H1 (cell line): Measurements from ENCODE around the gene GHRHR. TPM values are rescaled to one million over a fixed set of nuclear protein-coding genes. Genes with fewer than 3 reads are reported as not detected.

ENCODE experiments used
- CTCF ChIA-PET: fragments of 300-600 bp; sonication (Branson Sonifier 250); formaldehyde crosslinking; loops from one replicate; lab custom pipeline; 2021; ENCODE audit not compliant: partially characterized antibody; lab: Charles Lee
- POLR2A ChIA-PET: fragments of 300-600 bp; sonication (Branson Sonifier 250); formaldehyde crosslinking; loops from one replicate; lab custom pipeline; 2021; ENCODE audit warnings: inconsistent platforms; ENCODE audit not compliant: partially characterized antibody; lab: Charles Lee
- DNase-seq, 2 experiments: peaks; one replicate each; pipeline versions ENCODE4 v3.0.0 to v3.0.0-alpha.2; 2010 to 2022; ENCODE audit warnings: low spot score in 2 of 2, low read depth in 1 of 2, mixed read lengths in 1 of 2
- FAIRE-seq: peaks from 2 replicates; lab custom pipeline; 2011; peaks lifted over from hg19 to GRCh38; lab: Jason Lieb, UNC
- H2AFZ ChIP-seq: 2 replicates; pipeline ENCODE4 v1.8.1; 2012; ENCODE audit warnings: low read length, inconsistent platforms
- H2AK5ac ChIP-seq: 2 replicates; pipeline ENCODE4 v1.6.1; 2013; ENCODE audit warnings: low read depth, low read length
- H2BK120ac ChIP-seq: replicated peaks from 2 replicates; pipeline ENCODE3; 2013; ENCODE audit warnings: low read depth, low read length, inconsistent platforms
- H2BK12ac ChIP-seq: 2 replicates; pipeline ENCODE4 v1.6.1; 2013; ENCODE audit warnings: low read depth, low read length
- H2BK15ac ChIP-seq: 2 replicates; pipeline ENCODE4 v1.6.1; 2013; ENCODE audit warnings: low read length
- H2BK20ac ChIP-seq: 2 replicates; pipeline ENCODE4 v1.6.1; 2013; ENCODE audit warnings: low read length
- H2BK5ac ChIP-seq: 2 replicates; pipeline ENCODE4 v1.6.1; 2013; ENCODE audit warnings: low read depth, low read length
- H3K14ac ChIP-seq: 2 replicates; pipeline ENCODE4 v1.6.1; 2013; ENCODE audit warnings: inconsistent platforms; ENCODE audit not compliant: insufficient read length
- H3K18ac ChIP-seq: 2 replicates; pipeline ENCODE4 v1.6.1; 2013; ENCODE audit warnings: low read length; ENCODE audit errors: extremely low read depth
- H3K23ac ChIP-seq: 2 replicates; pipeline ENCODE4 v1.6.1; 2013; ENCODE audit warnings: inconsistent platforms; ENCODE audit not compliant: insufficient read length
- H3K23me2 ChIP-seq: 2 replicates; pipeline ENCODE4 v1.6.1; 2013; ENCODE audit warnings: low read depth, low read length
- H3K27ac ChIP-seq: 2 replicates; pipeline ENCODE4 v1.6.1; 2011; ENCODE audit warnings: low read depth, low read length, inconsistent platforms
- H3K27me3 ChIP-seq, 4 experiments: replicated peaks in 1 of 4; 1 replicate in 1 of 4; 2 replicates in 3 of 4; pipeline versions ENCODE4 v1.6.1 to v1.8.1; 2011 to 2013; ENCODE audit warnings: low read length in 3 of 4, mild to moderate bottlenecking in 3 of 4, inconsistent platforms in 2 of 4, mixed read lengths in 2 of 4, moderate library complexity in 1 of 4; ENCODE audit not compliant: control insufficient read depth in 3 of 4, insufficient read depth in 3 of 4; ENCODE audit errors: extremely low read depth in 1 of 4
- H3K36me3 ChIP-seq, 4 experiments: 2 replicates each; pipeline versions ENCODE4 v1.6.1 to v1.8.1; 2011 to 2013; ENCODE audit warnings: mild to moderate bottlenecking in 4 of 4, low read length in 3 of 4, moderate library complexity in 2 of 4, control low read depth in 1 of 4, inconsistent platforms in 1 of 4; ENCODE audit not compliant: insufficient read depth in 4 of 4, control insufficient read depth in 2 of 4
- H3K4ac ChIP-seq: replicated peaks from 2 replicates; pipeline ENCODE3; 2013; ENCODE audit warnings: low read length, low read depth, mixed read lengths, inconsistent platforms; ENCODE audit not compliant: insufficient read length
- H3K4me1 ChIP-seq, 4 experiments: replicated peaks in 1 of 4; 1 replicate in 1 of 4; 2 replicates in 3 of 4; pipeline versions ENCODE4 v1.6.1 to v1.8.1; 2011 to 2013; ENCODE audit warnings: low read length in 3 of 4, inconsistent platforms in 2 of 4, mixed read lengths in 1 of 4; ENCODE audit not compliant: insufficient read depth in 4 of 4, control insufficient read depth in 3 of 4
- H3K4me2 ChIP-seq, 2 experiments: 2 replicates each; pipeline versions ENCODE4 v1.6.1 to v1.8.1; 2011 to 2013; ENCODE audit warnings: low read depth in 2 of 2, low read length in 2 of 2, control low read depth in 1 of 2, inconsistent platforms in 1 of 2, mild to moderate bottlenecking in 1 of 2; ENCODE audit not compliant: insufficient read depth in 1 of 2
- H3K4me3 ChIP-seq, 4 experiments: fragments of 200-600, 300-600 bp in 1 of 4; sonication (generic), shearing (Covaris generic), sonication (Bioruptor Twin) in 1 of 4; 2 replicates each; pipeline versions ENCODE4 v1.5.1 to v1.8.1; 2011 to 2016; ENCODE audit warnings: low read length in 4 of 4, low read depth in 3 of 4, control low read depth in 2 of 4, inconsistent platforms in 2 of 4, mild to moderate bottlenecking in 2 of 4, mixed read lengths in 1 of 4, moderate library complexity in 1 of 4; ENCODE audit not compliant: insufficient read depth in 2 of 4; ENCODE audit errors: extremely low read depth in 1 of 4
- H3K56ac ChIP-seq: replicated peaks from 2 replicates; pipeline ENCODE3; 2013; ENCODE audit warnings: low read depth, mild to moderate bottlenecking, mixed read lengths, low read length, inconsistent platforms; ENCODE audit not compliant: insufficient read length
- H3K79me1 ChIP-seq: 2 replicates; pipeline ENCODE4 v1.6.1; 2013; ENCODE audit warnings: low read depth, low read length, control low read depth
- H3K79me2 ChIP-seq, 2 experiments: 2 replicates each; pipeline versions ENCODE4 v1.6.1 to v1.8.1; 2012 to 2013; ENCODE audit warnings: low read length in 2 of 2, mild to moderate bottlenecking in 2 of 2, inconsistent platforms in 1 of 2; ENCODE audit not compliant: insufficient read depth in 2 of 2, control insufficient read depth in 1 of 2
- H3K9ac ChIP-seq, 4 experiments: replicated peaks in 1 of 4; 1 replicate in 1 of 4; 2 replicates in 3 of 4; pipeline versions ENCODE4 v1.6.1 to v1.8.1; 2011 to 2013; ENCODE audit warnings: low read depth in 3 of 4, low read length in 3 of 4, control low read depth in 2 of 4, mild to moderate bottlenecking in 2 of 4, moderate library complexity in 2 of 4, inconsistent platforms in 1 of 4; ENCODE audit errors: extremely low read depth in 1 of 4
- H3K9me3 ChIP-seq, 2 experiments: 2 replicates each; pipeline versions ENCODE4 v1.6.1 to v1.8.1; 2012 to 2013; ENCODE audit warnings: mild to moderate bottlenecking in 2 of 2, moderate library complexity in 2 of 2, control low read depth in 1 of 2, inconsistent platforms in 1 of 2, low read depth in 1 of 2, low read length in 1 of 2, mixed read lengths in 1 of 2; ENCODE audit not compliant: insufficient read depth in 2 of 2
- H4K20me1 ChIP-seq, 2 experiments: replicated peaks in 1 of 2; 2 replicates each; pipeline versions ENCODE3 to v1.8.1; 2011 to 2013; ENCODE audit warnings: inconsistent platforms in 2 of 2, low read length in 2 of 2, mild to moderate bottlenecking in 1 of 2; ENCODE audit not compliant: insufficient read depth in 2 of 2, control insufficient read depth in 1 of 2
- H4K5ac ChIP-seq: 2 replicates; pipeline ENCODE4 v1.6.1; 2013; ENCODE audit warnings: low read length, low read depth, mixed read lengths, inconsistent platforms; ENCODE audit not compliant: insufficient read length
- H4K8ac ChIP-seq: 2 replicates; pipeline ENCODE4 v1.8.0; 2013; ENCODE audit warnings: mild to moderate bottlenecking, moderate library complexity, low read length, inconsistent platforms; ENCODE audit not compliant: insufficient read depth; ENCODE audit errors: extremely low read depth
- H4K91ac ChIP-seq: replicated peaks from 2 replicates; pipeline ENCODE3; 2013; ENCODE audit warnings: low read length, mixed read lengths, inconsistent platforms; ENCODE audit not compliant: insufficient read length
- GTF2F1 ChIP-seq: IDR thresholded peaks from 2 replicates; pipeline ENCODE4 v1.6.1; 2012; ENCODE audit warnings: low read depth, low read length, improper control_type of control experiment, borderline replicate concordance
- SIN3A ChIP-seq, 2 experiments: IDR thresholded peaks in 1 of 2; conservative IDR thresholded peaks in 1 of 2; 2 replicates each; pipeline ENCODE4 v1.6.1; 2011 to 2012; ENCODE audit warnings: low read length in 2 of 2, improper control_type of control experiment in 1 of 2, low read depth in 1 of 2, mild to moderate bottlenecking in 1 of 2
- TAF7 ChIP-seq: optimal IDR thresholded peaks from 2 replicates; pipeline ENCODE3; 2011; ENCODE audit warnings: low read depth, mild to moderate bottlenecking, inconsistent platforms, low read length, moderate library complexity, borderline replicate concordance
- WGBS, 2 experiments: shearing (Covaris generic) in 1 of 2; methylation state at CpG; one replicate each; pipeline versions ENCODE4 v1.1.6 to v1.1.7; 2013 to 2015; ENCODE audit warnings: low lambda C conversion rate in 2 of 2, mixed read lengths in 2 of 2, inconsistent platforms in 1 of 2, low coverage in 1 of 2, missing lambda C conversion rate in 1 of 2; ENCODE audit not compliant: insufficient replicate concordance in 2 of 2, insufficient coverage in 1 of 2, insufficient read length in 1 of 2; ENCODE audit errors: extremely low coverage in 1 of 2, missing lambda C conversion rate in 1 of 2; 5-methylcytosine and 5-hydroxymethylcytosine counted together
- polyA plus RNA-seq, 7 experiments: library from polyadenylated mRNA; depleted of rRNA in 3 of 7; stranded (reverse) in 5 of 7; unstranded in 2 of 7; fragments of >200 nt in 5 of 7; fragments of 200-250 nt in 2 of 7; gene quantifications; 1 replicate in 5 of 7; 2 replicates in 1 of 7; 4 replicates in 1 of 7; pipeline versions ENCODE4 v1.2.1 to v1.2.3, GENCODE V29; 2011 to 2013; ENCODE audit warnings: missing spikeins in 2 of 7, mixed read lengths in 2 of 7
- total RNA-seq: library from RNA; stranded (reverse); fragmentation: NEBNext Ultra II Directional; extraction: Animal tissue kit (Norgen Biotek cat#: 25700); gene quantifications from 2 replicates; pipeline ENCODE4 v1.2.1, GENCODE V29; 2021

The GHRHR gene
- total and polyA plus RNA-seq, 2 of the 8 experiments (the other 6 are each of a cell fraction or from before 2014, with no cell fraction given), result 0.60 to 6.5 TPM

GRCh38 chr7:30925117-30925516 is 38.6 kb upstream of the GHRHR start:
- 90% methylated on average over 2 of the region's 2 CpGs; no CpG with 5 or more reads in 1 of the 2 experiments for WGBS, 2 experiments
- FAIRE-seq, result no peak
- no peaks in the 10 kb centered on the region for H4K20me1 ChIP-seq

More at GRCh38 chr7:30925117-30925516, 38.6 kb upstream of the GHRHR start:
- Histone ChIP-seq H2BK12ac (no peak overlapping the region), H3K4ac (no peak overlapping the region), H4K8ac (no peak overlapping the region), H3K9ac (no peak overlapping the region), H2BK20ac (no peak overlapping the region), H3K79me1 (no peaks in the 10 kb centered on the region), H3K27me3 (no peaks in the 10 kb centered on the region; a peak in 1 of 7 replicates), H3K23ac (no peak overlapping the region), H3K9me3 (no peaks in the 10 kb centered on the region), H3K56ac (no peak overlapping the region), H2BK120ac (no peak overlapping the region), H3K18ac (no peak overlapping the region), H4K5ac (no peak overlapping the region), H2AK5ac (no peak overlapping the region), H3K4me2 (no peak overlapping the region), H3K27ac (no peak overlapping the region), H3K14ac (no peak overlapping the region), H2BK15ac (no peak overlapping the region), H4K91ac (no peak overlapping the region), H2AFZ (no peak overlapping the region), H3K4me1 (no peaks in the 10 kb centered on the region), H3K36me3 (no peaks in the 10 kb centered on the region), H3K4me3 (no peak overlapping the region), H3K23me2 (no peaks in the 10 kb centered on the region), H3K79me2 (no peaks in the 10 kb centered on the region), H2BK5ac (no peak overlapping the region)
- TF ChIP-seq TAF7, result no peak
- TF ChIP-seq SIN3A (conservative IDR thresholded peaks at IDR 0.05 in 1 of 2, IDR thresholded peaks at IDR 0.05 in 1 of 2; ENCODE audit: low read depth in 1 of 2, low read length in 2 of 2), result no peak
- TF ChIP-seq GTF2F1, result no peak
- ChIA-PET CTCF (interaction anchor here (0.6 to 2.0 kb wide), 7 partner anchors 9 to 213 kb away, joined by 3 to 5 read pairs (median 3); no protein-coding TSS in a partner anchor), POLR2A (no interaction called here)
- peak in 1 of 2 experiments; percentile 16 for DNase-seq
